Chondrocyte (in vitro differentiated cells): ENCODE results near the gene COL20A1. TPM values are rescaled to one million over a fixed set of nuclear protein-coding genes. Genes with fewer than 3 reads are reported as not detected.

Experiments used
- DNase-seq: peaks from one replicate; pipeline ENCODE4 v3.0.0; 2021; ENCODE audit warnings: mixed read lengths, low spot score
- H3K27ac Mint-ChIP-seq: one replicate; pipeline ENCODE4 v1.8.0; 2021; ENCODE audit warnings: mild to moderate bottlenecking, moderate library complexity, mixed read lengths; ENCODE audit not compliant: unreplicated experiment
- H3K27me3 Mint-ChIP-seq: 2 replicates; pipeline ENCODE4 v1.8.0; 2021; ENCODE audit warnings: low read depth, mixed read lengths
- H3K36me3 Mint-ChIP-seq: 2 replicates; pipeline ENCODE4 v1.8.0; 2021; ENCODE audit warnings: low read depth, mixed read lengths
- H3K4me1 Mint-ChIP-seq: 2 replicates; pipeline ENCODE4 v1.8.0; 2021; ENCODE audit warnings: low read depth, mild to moderate bottlenecking, mixed read lengths
- H3K4me3 Mint-ChIP-seq: one replicate; pipeline ENCODE4 v1.8.0; 2021; ENCODE audit warnings: mild to moderate bottlenecking, moderate library complexity, mixed read lengths; ENCODE audit not compliant: unreplicated experiment
- H3K9me3 Mint-ChIP-seq: 2 replicates; pipeline ENCODE4 v1.8.0; 2021; ENCODE audit warnings: low read depth, mixed read lengths
- total RNA-seq: library from RNA; stranded (reverse); gene quantifications from 3 replicates; pipeline ENCODE4 v1.2.1, GENCODE V29; 2021
- TF ChIP-seq, protein P1 (sequence below): fragments of 200-600 bp; sonication (generic); IDR thresholded peaks from 2 replicates; pipeline ENCODE4 v1.5.0; 2021; ENCODE audit warnings: antibody characterized with exemption, mild to moderate bottlenecking, moderate library complexity

The COL20A1 gene
- total RNA-seq, 1 donor from 2014 or later: not detected

DNA sequence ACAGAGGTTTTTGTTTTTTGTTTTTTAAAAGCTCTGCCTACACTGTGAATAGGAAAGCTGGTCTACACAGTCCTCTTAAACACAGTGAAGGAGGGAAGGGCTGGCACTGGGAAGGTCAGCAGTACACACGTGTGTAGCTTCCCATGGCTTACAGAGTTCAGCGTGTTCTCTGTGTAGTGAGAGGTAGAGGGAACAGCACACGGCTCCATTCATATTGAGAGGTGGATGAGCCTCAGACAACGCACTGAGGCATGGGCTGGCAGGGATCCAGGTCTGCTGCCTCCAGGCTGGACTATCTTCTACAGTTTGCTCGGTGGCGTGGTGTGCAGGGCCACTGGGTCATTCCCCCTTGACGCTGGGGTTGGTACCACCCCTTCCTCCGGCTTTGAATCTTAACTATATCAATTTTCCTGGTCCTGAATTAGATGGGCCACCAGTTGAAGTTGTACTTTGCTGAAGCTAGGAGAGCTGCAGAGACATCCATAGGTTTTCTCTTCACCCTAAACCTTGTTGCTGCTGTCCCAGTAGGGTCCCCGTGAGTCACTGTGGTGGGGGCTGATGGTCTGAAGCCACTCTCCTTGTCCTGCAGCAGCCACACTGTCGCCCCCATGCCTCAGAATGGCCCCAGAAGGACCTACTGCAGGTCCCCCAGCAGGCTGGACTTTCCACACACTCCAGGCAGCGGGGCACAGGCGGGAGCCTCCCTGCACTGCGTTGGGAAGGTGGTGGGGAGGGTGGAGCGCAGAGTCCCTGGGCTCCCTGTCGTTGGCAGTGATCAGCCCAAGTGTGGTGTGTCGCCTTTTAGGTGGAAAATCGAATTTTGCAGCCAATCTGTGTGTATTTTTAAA lies 18.4 kb upstream of the COL20A1 start:
- Mint-ChIP-seq H3K4me3 (peak overlapping the region; percentile 46), H3K36me3 (peaks cover 12% of the 10 kb centered on the region), H3K4me1 (peaks cover 30% of the 10 kb centered on the region), H3K27me3 (no peaks in the 10 kb centered on the region), H3K27ac (peak overlapping the region; percentile 59), H3K9me3 (no peaks in the 10 kb centered on the region)
- TF ChIP-seq, protein P1, sequence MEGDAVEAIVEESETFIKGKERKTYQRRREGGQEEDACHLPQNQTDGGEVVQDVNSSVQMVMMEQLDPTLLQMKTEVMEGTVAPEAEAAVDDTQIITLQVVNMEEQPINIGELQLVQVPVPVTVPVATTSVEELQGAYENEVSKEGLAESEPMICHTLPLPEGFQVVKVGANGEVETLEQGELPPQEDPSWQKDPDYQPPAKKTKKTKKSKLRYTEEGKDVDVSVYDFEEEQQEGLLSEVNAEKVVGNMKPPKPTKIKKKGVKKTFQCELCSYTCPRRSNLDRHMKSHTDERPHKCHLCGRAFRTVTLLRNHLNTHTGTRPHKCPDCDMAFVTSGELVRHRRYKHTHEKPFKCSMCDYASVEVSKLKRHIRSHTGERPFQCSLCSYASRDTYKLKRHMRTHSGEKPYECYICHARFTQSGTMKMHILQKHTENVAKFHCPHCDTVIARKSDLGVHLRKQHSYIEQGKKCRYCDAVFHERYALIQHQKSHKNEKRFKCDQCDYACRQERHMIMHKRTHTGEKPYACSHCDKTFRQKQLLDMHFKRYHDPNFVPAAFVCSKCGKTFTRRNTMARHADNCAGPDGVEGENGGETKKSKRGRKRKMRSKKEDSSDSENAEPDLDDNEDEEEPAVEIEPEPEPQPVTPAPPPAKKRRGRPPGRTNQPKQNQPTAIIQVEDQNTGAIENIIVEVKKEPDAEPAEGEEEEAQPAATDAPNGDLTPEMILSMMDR: no peak
- no peak for DNase-seq

DNA sequence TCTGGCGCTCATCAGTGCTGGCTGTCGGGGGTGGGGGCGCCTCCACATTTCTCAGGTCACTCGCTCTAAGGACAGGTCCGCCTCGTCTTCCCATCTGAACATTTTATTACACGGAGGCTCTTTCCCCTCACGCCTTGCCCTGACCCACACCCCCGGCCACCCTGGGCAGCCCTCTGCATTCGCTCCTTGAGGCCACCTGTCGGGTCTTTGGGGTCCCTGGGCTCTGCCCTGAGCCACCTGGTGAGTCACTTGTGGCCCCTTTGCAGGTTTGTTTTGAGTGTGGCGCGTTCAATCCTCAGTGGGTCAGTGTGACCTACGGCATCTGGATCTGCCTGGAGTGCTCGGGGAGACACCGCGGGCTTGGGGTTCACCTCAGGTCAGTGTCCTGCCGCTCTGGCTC lies 17.2 kb upstream of the COL20A1 start:
- H3K27ac Mint-ChIP-seq: no peak overlapping the region
- DNase-seq: no peak
- peaks cover 30% of the 10 kb centered on the region for H3K4me1 Mint-ChIP-seq
- H3K9me3 Mint-ChIP-seq: no peaks in the 10 kb centered on the region
- TF ChIP-seq, protein P1: no peak
- H3K4me3 Mint-ChIP-seq: no peak overlapping the region
- no peaks in the 10 kb centered on the region for H3K27me3 Mint-ChIP-seq
- H3K36me3 Mint-ChIP-seq: peaks cover 18% of the 10 kb centered on the region

DNA sequence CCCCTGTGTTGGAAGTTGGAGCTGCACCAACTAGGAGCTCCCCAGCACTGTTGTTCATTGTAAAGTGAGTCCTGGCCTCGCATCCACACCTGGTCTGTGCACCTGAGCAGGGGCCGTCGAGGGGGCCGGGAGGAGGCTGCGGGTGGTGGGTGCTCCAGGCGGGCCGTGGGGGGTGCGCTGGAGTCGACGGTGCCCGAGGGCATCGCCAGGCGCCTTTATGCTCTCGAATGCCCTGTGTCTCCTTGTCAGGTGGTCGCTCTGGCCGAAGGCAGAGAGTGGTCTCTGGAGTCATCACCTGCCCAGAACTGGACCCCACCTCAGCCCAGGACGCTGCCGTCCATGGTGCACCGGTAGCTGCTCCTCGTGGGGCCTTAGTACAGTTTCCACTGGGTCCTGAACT lies 16.0 kb upstream of the COL20A1 start:
- H3K36me3 Mint-ChIP-seq: peaks cover 19% of the 10 kb centered on the region
- H3K9me3 Mint-ChIP-seq: no peaks in the 10 kb centered on the region
- TF ChIP-seq, protein P1: no peak
- no peaks in the 10 kb centered on the region for H3K27me3 Mint-ChIP-seq
- H3K4me3 Mint-ChIP-seq: no peak overlapping the region
- no peak overlapping the region for H3K27ac Mint-ChIP-seq
- H3K4me1 Mint-ChIP-seq: peaks cover 22% of the 10 kb centered on the region
- no peak for DNase-seq

DNA sequence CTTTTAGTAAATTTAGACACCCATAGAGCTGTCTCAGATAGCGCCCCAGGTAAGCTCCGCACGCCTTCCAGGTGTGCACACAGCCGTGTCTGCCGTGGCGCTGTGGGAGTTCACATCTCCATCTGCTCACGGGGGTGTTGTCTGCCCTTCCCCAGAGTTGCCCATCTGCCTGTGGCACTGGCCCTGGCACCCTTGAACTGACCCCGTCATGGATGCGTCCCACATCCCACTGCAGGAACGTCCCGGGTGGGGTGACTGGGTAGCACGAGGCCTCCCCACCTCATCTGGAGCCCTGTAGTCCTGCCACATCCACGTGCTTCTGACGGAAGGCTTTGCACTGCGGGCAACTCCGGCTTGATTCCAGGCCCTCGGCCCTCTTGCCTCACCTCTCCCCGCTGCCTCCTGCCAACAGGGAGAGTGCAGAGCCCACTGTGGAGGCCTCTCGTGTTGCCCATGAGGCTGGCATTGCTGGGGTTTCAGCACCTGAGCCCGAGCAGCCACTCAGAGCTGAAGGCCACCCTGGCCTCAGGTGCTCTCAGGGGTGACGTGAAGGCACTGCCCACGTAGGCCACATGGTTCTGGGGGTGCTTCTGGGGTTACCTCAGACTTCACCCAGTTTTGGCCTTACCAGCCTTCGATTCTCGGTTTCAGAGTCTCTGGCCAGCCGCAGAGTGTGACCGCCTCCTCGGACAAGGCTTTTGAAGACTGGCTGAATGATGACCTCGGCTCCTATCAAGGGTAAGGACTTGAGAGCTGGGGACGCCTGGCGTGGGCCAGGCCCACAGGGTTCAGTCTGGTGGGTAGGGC lies 15.3 kb upstream of the COL20A1 start:
- TF ChIP-seq, protein P1: no peak
- Mint-ChIP-seq H3K36me3 (peaks cover 22% of the 10 kb centered on the region), H3K9me3 (no peaks in the 10 kb centered on the region), H3K27me3 (no peaks in the 10 kb centered on the region), H3K27ac (no peak overlapping the region), H3K4me3 (no peak overlapping the region), H3K4me1 (peaks cover 22% of the 10 kb centered on the region)
- DNase-seq: no peak

DNA sequence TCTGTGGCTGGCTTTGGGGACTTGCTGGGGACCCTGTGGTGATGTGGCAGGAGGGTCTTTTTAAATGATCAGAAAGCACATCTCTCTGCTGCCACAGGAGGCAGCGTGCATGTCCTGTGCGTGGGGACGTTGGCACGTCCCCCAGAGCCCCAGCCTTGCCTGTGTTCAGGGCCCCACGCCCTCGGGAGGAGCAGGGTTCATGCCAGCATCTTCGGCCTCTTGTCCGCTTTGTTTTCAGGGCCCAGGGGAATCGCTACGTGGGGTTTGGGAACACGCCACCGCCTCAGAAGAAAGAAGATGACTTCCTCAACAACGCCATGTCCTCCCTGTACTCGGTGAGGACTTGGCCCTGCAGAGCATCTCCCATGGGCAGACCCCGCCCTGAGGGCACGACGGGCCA lies 14.3 kb upstream of the COL20A1 start:
- DNase-seq: no peak
- Mint-ChIP-seq H3K9me3 (no peaks in the 10 kb centered on the region), H3K4me1 (peaks cover 19% of the 10 kb centered on the region), H3K27me3 (no peaks in the 10 kb centered on the region), H3K4me3 (no peak overlapping the region), H3K27ac (no peak overlapping the region), H3K36me3 (peaks cover 24% of the 10 kb centered on the region)
- TF ChIP-seq, protein P1: no peak
